ENCODE data around the gene PIK3C2G. TPM values are rescaled to one million over a fixed set of nuclear protein-coding genes. Genes with fewer than 3 reads are reported as not detected.

Gene PIK3C2G
- total and polyA plus RNA-seq, 2 of the 13 experiments (the other 11 are each of a cell fraction or from before 2014, with no cell fraction given), result not detected

DNA sequence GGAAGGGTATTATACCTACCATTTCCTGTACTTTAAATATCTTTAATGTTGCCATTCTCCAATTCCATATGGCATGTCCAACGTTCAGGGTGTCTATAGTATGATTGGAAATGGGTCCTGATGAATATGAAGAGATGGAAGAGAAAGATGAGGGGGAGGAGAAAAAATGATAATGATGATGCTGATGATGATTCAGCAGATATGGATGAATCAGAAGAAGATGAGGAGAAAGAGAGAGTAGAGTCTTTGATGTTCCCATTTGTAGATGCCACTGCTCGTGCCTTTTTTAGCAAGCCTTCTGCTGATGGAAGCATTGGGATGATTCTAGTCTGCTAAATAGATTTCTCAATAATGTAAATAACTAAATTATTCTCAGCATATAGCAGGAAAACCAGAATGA lies 163.5 kb downstream of the PIK3C2G start:
- in situ Hi-C loops (cut with HindIII; ENCODE audit: extremely low pct_ligation_motif_present, low pct_unique_long_range_greater_than_20kb), result loop anchor here (25.0 kb wide), 2 partner anchors 762 to 862 kb away; no protein-coding TSS in a partner anchor
- FAIRE-seq, result no peak
- peak in 1 of 2 experiments; percentile 55; a peak in 3 of 4 replicates for TF ChIP-seq MAFK (conservative IDR thresholded peaks at IDR 0.05 in 1 of 2, IDR thresholded peaks at IDR 0.05 in 1 of 2; ENCODE audit: low read length in 2 of 2)
- no peak for TF ChIP-seq ZNF501 (CRISPR knock-in tag; IDR thresholded peaks at IDR 0.05)
- peak; percentile 23; the same call in 1 of the 2 replicates for TF ChIP-seq MAFF (IDR thresholded peaks at IDR 0.05; ENCODE audit: low read depth, low read length)
- TF ChIP-seq CAMTA2 (CRISPR knock-in tag; IDR thresholded peaks at IDR 0.05; ENCODE audit: borderline replicate concordance), result no peak
- no peak overlapping the region for H2AFZ ChIP-seq (ENCODE audit: low read length)
- no peak overlapping the region for H3K4me2 ChIP-seq (ENCODE audit: low read depth, low read length)
- no peak overlapping the region for H3K27ac ChIP-seq (ENCODE audit: extremely low read length, insufficient read depth, low read length)
- no peaks in the 10 kb centered on the region for H3K4me1 ChIP-seq (ENCODE audit: insufficient read depth, low read length)
- no peak for ATAC-seq
- no peak overlapping the region for H3K4me3 ChIP-seq (replicated peaks in 1 of 3; ENCODE audit: insufficient read depth in 1 of 3, low read depth in 2 of 3, low read length in 3 of 3)
- DNase-seq (ENCODE audit: low spot score), result no peak
- no peaks in the 10 kb centered on the region for H3K79me2 ChIP-seq (ENCODE audit: insufficient read depth, low read length)
- no peaks in the 10 kb centered on the region for H3K9me3 ChIP-seq (ENCODE audit: low read length)
- H4K20me1 ChIP-seq (ENCODE audit: insufficient read depth, low read length), result no peaks in the 10 kb centered on the region
- CTCF ChIA-PET (ENCODE audit: low intra/inter-chr PET ratio, low total read pairs), result no interaction called here
- 0% methylated on average over 2 of the region's 2 CpGs for WGBS (ENCODE audit: low lambda C conversion rate)
- BruUV-seq (replicated peaks), result no TSS peak
- POLR2A ChIA-PET, result no interaction called here
- intact Hi-C loops (cut with micrococcal nuclease; ENCODE audit: unreplicated experiment), result no loop called here
- no peaks in the 10 kb centered on the region for H3K27me3 ChIP-seq (ENCODE audit: control insufficient read depth in 1 of 2, insufficient read depth in 2 of 2, low read length in 2 of 2)
- H3K36me3 ChIP-seq (replicated peaks in 1 of 2; ENCODE audit: control insufficient read depth in 1 of 2, insufficient read depth in 2 of 2, low read length in 2 of 2), result no peaks in the 10 kb centered on the region
- H3K9ac ChIP-seq (ENCODE audit: insufficient read depth, low read depth, low read length), result no peak overlapping the region

GRCh38 chr12:18427520-18427919 lies 166.2 kb downstream of the PIK3C2G start:
- no peak for FAIRE-seq

More at GRCh38 chr12:18427520-18427919, 166.2 kb downstream of the PIK3C2G start:
- Histone ChIP-seq H3K9me3 (ENCODE audit: low read length) (no peaks in the 10 kb centered on the region), H3K4me3 (replicated peaks in 1 of 3; ENCODE audit: insufficient read depth in 1 of 3, low read depth in 2 of 3, low read length in 3 of 3) (no peak overlapping the region), H3K36me3 (replicated peaks in 1 of 2; ENCODE audit: control insufficient read depth in 1 of 2, insufficient read depth in 2 of 2, low read length in 2 of 2) (no peaks in the 10 kb centered on the region), H3K4me2 (ENCODE audit: low read depth, low read length) (no peak overlapping the region), H4K20me1 (ENCODE audit: insufficient read depth, low read length) (no peaks in the 10 kb centered on the region), H3K4me1 (ENCODE audit: insufficient read depth, low read length) (no peaks in the 10 kb centered on the region), H3K9ac (ENCODE audit: insufficient read depth, low read depth, low read length) (no peak overlapping the region), H3K79me2 (ENCODE audit: insufficient read depth, low read length) (no peaks in the 10 kb centered on the region), H3K27me3 (ENCODE audit: control insufficient read depth in 1 of 2, insufficient read depth in 2 of 2, low read length in 2 of 2) (no peaks in the 10 kb centered on the region), H3K27ac (ENCODE audit: extremely low read length, insufficient read depth, low read length) (no peak overlapping the region), H2AFZ (ENCODE audit: low read length) (no peak overlapping the region)
- DNase-seq (ENCODE audit: low spot score) (no peak), ATAC-seq (no peak)
- 28% methylated on average over 3 of the region's 3 CpGs for WGBS (ENCODE audit: low lambda C conversion rate)
- no TSS peak for BruUV-seq (replicated peaks)
- TF ChIP-seq ATF7 (IDR thresholded peaks at IDR 0.05) (peak; percentile 76), ATF7 (CRISPR knock-in tag; IDR thresholded peaks at IDR 0.05) (no peak), CREB1 (IDR thresholded peaks at IDR 0.05) (peak; percentile 59; the same call in 1 of the 2 replicates), CREB1 (CRISPR knock-in tag; IDR thresholded peaks at IDR 0.05) (no peak), POLR2AphosphoS2 (IDR thresholded peaks at IDR 0.05; ENCODE audit: low read depth, low read length) (no peak)
- ChIA-PET CTCF (ENCODE audit: low intra/inter-chr PET ratio, low total read pairs) (no interaction called here), POLR2A (no interaction called here)
- in situ Hi-C loops (cut with HindIII; ENCODE audit: extremely low pct_ligation_motif_present, low pct_unique_long_range_greater_than_20kb), result loop anchor here (25.0 kb wide), 2 partner anchors 760 to 860 kb away; no protein-coding TSS in a partner anchor
- intact Hi-C loops (cut with micrococcal nuclease; ENCODE audit: unreplicated experiment), result no loop called here
